HL-60 (cell line): ENCODE measurements around the gene TRAF7.

Source experiments
- POLR2AphosphoS5 ChIP-seq: IDR thresholded peaks from 2 replicates; pipeline ENCODE4 v1.6.1; 2012; ENCODE audit warnings: low read depth
- TF ChIP-seq, protein P1 (sequence below): IDR thresholded peaks from one replicate; pipeline ENCODE4 v1.5.1; 2011; ENCODE audit warnings: low read length, control low read depth, inconsistent platforms; ENCODE audit not compliant: insufficient read depth

DNA sequence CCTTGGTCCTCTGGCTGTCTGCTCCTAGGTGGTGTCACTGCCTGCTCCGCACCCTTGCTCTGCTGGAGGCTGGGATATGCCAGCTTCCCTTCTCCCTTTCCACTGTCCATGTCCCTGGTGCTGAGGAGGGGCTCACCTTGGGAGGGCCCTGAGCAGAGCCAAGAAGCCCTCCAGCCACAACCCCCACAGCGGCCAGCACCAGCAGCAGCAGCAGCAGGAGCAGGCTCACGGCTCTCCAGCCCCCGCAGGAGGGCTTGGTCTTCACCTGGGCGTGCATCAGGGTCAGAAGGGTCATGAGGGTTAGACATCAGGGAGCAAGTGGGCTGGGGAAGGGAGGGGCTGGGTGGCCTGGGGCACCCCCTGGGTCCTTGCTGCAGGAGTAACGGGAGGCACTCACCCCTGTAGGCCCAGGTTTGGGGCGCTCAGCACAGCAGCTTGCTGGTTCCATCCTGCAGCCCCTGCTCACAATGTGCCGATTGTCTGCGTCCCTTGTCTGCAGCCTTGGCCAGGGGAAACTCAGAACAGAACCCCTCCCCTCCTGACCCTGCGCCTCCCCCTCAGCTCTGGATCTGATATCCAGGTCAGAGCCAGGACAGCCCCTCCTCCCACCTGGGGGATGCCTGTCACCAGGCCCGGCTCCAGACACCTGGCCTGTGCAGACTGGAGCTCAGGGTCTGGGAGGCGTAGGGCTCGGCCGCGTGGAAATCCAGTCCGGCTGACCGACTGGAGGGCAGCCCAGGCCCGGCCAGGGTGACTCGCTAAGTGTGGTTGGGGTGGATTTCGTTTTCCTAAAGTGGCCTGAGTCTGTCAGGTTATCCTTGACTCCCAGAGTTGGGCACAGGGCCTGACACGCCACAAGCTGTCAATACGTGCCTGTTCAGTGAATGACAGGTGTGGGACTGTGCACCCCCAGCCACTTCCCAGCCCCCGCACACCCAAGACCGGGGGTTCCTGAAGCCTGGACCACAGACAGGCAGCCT lies 55.1 kb downstream of the TRAF7 start, which contains the start of gene BRICD5:
- TF ChIP-seq, protein P1, sequence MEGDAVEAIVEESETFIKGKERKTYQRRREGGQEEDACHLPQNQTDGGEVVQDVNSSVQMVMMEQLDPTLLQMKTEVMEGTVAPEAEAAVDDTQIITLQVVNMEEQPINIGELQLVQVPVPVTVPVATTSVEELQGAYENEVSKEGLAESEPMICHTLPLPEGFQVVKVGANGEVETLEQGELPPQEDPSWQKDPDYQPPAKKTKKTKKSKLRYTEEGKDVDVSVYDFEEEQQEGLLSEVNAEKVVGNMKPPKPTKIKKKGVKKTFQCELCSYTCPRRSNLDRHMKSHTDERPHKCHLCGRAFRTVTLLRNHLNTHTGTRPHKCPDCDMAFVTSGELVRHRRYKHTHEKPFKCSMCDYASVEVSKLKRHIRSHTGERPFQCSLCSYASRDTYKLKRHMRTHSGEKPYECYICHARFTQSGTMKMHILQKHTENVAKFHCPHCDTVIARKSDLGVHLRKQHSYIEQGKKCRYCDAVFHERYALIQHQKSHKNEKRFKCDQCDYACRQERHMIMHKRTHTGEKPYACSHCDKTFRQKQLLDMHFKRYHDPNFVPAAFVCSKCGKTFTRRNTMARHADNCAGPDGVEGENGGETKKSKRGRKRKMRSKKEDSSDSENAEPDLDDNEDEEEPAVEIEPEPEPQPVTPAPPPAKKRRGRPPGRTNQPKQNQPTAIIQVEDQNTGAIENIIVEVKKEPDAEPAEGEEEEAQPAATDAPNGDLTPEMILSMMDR, result no peak
- peak; percentile 23 for TF ChIP-seq POLR2AphosphoS5
